Mucosa of descending colon (tissue), 3 donors: ENCODE data around the gene CDK15. TPM values are rescaled to one million over a fixed set of nuclear protein-coding genes. Genes with fewer than 3 reads are reported as not detected.

Experiments
- ATAC-seq: fragments of 200-7000 bp; cut with Tn5 transposase; one replicate; pipeline ENCODE4 v1.9.1; 2020; ENCODE audit warnings: mild to moderate bottlenecking, moderate library complexity
- DNase-seq, 3 donors: peaks; one replicate each; pipeline ENCODE4 v3.0.0-alpha.2; 2020
- H3K36me3 ChIP-seq: fragments of 200-600 bp; one replicate; pipeline ENCODE4 v1.8.0; 2021; ENCODE audit warnings: low read depth, mild to moderate bottlenecking
- H3K4me1 ChIP-seq: fragments of 200-600 bp; one replicate; pipeline ENCODE4 v1.8.0; 2021; ENCODE audit warnings: low read depth, mild to moderate bottlenecking
- H3K4me3 ChIP-seq: fragments of 200-600 bp; one replicate; pipeline ENCODE4 v1.8.0; 2021; ENCODE audit warnings: mild to moderate bottlenecking
- H3K9me3 ChIP-seq: fragments of 200-600 bp; one replicate; pipeline ENCODE4 v1.8.0; 2021; ENCODE audit warnings: mild to moderate bottlenecking
- intact Hi-C, 2 donors: fragments of 100-400 bp; cut with DNase I in 1 of 2; cut with micrococcal nuclease in 1 of 2; formaldehyde crosslinking; loops; one replicate each; pipeline versions ENCODE4 v1.11.0 to v1.11.1; 2022; cut with DNase I, micrococcal nuclease
- total RNA-seq, 3 donors: library from RNA; stranded (reverse); fragmentation: NEBNext Ultra II Directional in 2 of 3; extraction: Animal tissue kit (Norgen Biotek cat#: 25700) in 2 of 3; gene quantifications; one replicate each; pipeline versions ENCODE4 v1.2.1 to v1.2.4, GENCODE V29; 2021 to 2023
- TF ChIP-seq, protein P1 (sequence below): fragments of 200-600 bp; IDR thresholded peaks from one replicate; pipeline ENCODE4 v1.8.0; 2022; ENCODE audit warnings: antibody characterized with exemption, mild to moderate bottlenecking
- donor health status: DM: no; HTN: no; CAD: no; lungs with moderate emphysema.
- donor health status: DM: no; HTN: no; CAD: no.
- donor health status: DM: no; HTN: yes; CAD: no.

CDK15 gene
- total RNA-seq, 3 donors from 2014 or later: 0.94 to 1.4 TPM; not detected in 1

DNA sequence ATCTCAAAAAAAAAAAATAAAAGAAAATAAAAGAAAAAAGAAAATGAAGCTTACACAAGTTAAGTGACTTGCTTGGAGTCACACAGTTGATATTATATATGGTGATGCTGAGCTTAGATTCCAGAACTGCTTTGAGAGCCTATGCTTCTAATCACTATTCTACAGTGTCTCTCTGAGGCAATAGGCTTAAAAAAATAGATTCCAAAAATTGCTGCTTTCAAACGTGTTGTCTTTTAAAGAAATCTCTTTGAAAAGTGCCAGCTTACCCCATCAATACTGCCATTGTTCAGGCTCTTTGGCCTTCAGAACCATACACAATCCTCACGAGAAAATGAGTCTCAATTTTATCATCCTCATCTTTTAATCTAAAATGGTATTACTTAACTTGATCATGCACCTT, 102.6 kb downstream of the CDK15 start:
- Histone ChIP-seq H3K9me3 (no peaks in the 10 kb centered on the region), H3K36me3 (no peaks in the 10 kb centered on the region), H3K4me3 (no peak overlapping the region), H3K4me1 (no peaks in the 10 kb centered on the region)
- ATAC-seq (no peak), DNase-seq (no peak)
- TF ChIP-seq, protein P1, sequence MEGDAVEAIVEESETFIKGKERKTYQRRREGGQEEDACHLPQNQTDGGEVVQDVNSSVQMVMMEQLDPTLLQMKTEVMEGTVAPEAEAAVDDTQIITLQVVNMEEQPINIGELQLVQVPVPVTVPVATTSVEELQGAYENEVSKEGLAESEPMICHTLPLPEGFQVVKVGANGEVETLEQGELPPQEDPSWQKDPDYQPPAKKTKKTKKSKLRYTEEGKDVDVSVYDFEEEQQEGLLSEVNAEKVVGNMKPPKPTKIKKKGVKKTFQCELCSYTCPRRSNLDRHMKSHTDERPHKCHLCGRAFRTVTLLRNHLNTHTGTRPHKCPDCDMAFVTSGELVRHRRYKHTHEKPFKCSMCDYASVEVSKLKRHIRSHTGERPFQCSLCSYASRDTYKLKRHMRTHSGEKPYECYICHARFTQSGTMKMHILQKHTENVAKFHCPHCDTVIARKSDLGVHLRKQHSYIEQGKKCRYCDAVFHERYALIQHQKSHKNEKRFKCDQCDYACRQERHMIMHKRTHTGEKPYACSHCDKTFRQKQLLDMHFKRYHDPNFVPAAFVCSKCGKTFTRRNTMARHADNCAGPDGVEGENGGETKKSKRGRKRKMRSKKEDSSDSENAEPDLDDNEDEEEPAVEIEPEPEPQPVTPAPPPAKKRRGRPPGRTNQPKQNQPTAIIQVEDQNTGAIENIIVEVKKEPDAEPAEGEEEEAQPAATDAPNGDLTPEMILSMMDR: no peak
- intact Hi-C loops: no loop called here

DNA sequence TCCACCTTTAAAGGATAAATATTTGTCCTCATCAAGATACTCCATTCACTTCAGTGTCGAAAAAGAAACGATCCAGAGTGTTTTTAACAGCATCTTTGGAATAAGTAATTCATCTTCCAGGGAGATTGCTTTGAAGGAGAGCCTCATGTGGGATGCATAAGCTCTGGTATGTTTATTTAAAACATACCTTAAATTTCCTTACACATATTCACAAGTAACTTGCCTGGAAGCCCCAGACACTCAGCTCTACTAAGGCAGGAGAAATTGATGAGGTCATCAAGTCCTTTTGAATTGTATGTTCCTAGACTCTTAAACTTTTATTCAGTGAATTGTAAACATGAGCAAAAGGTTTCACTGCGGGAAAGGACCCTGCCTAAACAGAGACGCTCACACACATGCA, 103.0 kb downstream of the CDK15 start:
- no peak overlapping the region for H3K4me3 ChIP-seq
- ATAC-seq: no peak
- H3K36me3 ChIP-seq: no peaks in the 10 kb centered on the region
- no peak for DNase-seq
- intact Hi-C loops: no loop called here
- TF ChIP-seq, protein P1: no peak
- H3K9me3 ChIP-seq: no peaks in the 10 kb centered on the region
- no peaks in the 10 kb centered on the region for H3K4me1 ChIP-seq

DNA sequence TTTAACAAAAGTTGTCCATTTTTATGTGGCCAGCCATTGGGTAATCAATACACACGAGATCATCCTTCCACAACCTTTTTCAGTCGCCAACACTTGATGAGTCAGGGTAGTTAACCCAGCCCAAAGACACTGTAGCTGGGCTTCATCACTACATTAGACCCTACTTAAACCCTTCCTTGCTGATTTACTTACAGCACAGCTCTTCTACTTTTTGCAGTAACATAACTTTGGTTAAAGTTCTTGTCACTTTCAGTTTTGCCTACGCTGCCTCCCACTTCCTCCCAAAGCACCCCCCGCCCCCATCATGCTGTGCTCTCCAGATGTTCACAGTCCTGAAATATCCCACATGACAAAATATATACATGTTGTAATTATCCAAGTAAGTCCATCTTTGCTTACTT, 103.6 kb downstream of the CDK15 start:
- H3K4me3 ChIP-seq: no peak overlapping the region
- no peaks in the 10 kb centered on the region for H3K36me3 ChIP-seq
- peak; percentile 17 for ATAC-seq
- peak in 1 of 3 donors; percentile 12 for DNase-seq
- no peaks in the 10 kb centered on the region for H3K4me1 ChIP-seq
- intact Hi-C loops: no loop called here
- no peaks in the 10 kb centered on the region for H3K9me3 ChIP-seq
- TF ChIP-seq, protein P1: no peak

DNA sequence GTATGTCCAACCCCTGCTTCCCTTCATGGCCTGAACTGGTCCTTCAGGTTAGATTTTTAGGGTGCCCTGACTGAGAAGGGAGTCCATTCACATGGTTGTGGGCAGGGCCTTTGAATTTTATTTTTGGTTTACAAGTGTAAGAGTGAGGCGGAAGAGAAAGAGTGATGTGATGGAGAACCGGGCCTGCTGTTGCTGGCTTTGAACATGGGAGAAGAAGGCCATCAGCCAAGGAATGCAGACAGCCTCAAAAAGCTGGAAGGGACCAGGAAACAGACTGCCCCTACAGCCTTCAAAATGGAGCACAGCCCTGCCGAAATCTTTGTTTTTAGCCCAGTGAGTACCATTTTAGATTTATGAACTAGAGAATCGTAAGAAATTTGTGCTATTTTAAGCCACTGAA, 105.0 kb downstream of the CDK15 start:
- DNase-seq (no peak), ATAC-seq (no peak)
- H3K36me3 ChIP-seq: no peaks in the 10 kb centered on the region
- TF ChIP-seq, protein P1: no peak
- no peaks in the 10 kb centered on the region for H3K9me3 ChIP-seq
- intact Hi-C loops: no loop called here
- no peak overlapping the region for H3K4me3 ChIP-seq
- no peaks in the 10 kb centered on the region for H3K4me1 ChIP-seq

DNA sequence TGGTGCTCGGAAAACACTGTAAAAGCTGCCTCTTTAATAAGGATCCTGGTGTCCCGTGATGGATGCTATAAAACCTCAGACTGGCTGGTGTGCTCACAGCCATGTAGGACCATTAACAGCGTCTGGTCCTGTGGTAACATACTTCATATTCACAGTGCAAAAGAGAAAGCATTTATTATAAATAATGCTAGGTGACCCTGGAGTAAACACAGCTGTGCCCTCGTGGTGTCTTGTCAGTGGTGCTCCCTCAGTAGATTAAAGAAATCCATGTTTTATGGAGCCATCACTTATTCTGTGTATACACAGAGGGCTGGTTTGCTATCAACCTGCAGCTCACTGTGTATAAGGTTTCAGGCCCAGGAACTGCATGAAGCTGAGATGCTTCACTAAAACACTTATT, 106.9 kb downstream of the CDK15 start:
- intact Hi-C loops: no loop called here
- ATAC-seq (no peak), DNase-seq (no peak)
- TF ChIP-seq, protein P1: no peak
- Histone ChIP-seq H3K9me3 (no peaks in the 10 kb centered on the region), H3K36me3 (no peaks in the 10 kb centered on the region), H3K4me3 (no peak overlapping the region), H3K4me1 (no peaks in the 10 kb centered on the region)

DNA sequence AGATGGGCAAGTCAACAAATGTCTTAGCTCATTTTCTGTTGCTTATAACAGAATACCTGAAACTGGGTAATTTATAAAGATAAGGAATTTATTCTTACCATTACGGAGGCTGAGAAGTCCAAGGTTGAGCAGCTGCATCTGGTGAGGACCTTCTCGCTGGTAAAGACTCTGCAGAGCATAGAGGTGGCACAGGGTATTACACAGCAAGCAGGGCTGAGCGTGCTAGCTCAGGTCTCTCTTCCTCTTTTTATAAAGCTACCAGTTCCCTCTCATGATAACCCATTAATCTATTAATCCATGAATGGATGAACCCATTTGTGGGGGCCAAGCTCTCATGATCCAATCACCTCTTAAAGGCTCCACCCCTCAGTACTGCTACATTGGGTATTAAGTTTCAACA, 109.1 kb downstream of the CDK15 start:
- intact Hi-C loops: no loop called here
- no peak for DNase-seq
- Histone ChIP-seq H3K36me3 (no peaks in the 10 kb centered on the region), H3K4me1 (no peaks in the 10 kb centered on the region), H3K9me3 (no peaks in the 10 kb centered on the region), H3K4me3 (no peak overlapping the region)
- TF ChIP-seq, protein P1: no peak
- ATAC-seq: no peak
